WERI-Rb-1 (cell line): Measurements from ENCODE around the gene ELAVL4.

ENCODE experiments used
- DNase-seq: peaks from one replicate; pipeline ENCODE4 v3.0.0-alpha.2; 2020
- H3K27ac ChIP-seq: fragments of 250-450 bp; sonication (Bioruptor Pico); 2 replicates; pipeline ENCODE4 v1.5.1; 2020; ENCODE audit warnings: mild to moderate bottlenecking, moderate library complexity
- H3K27me3 ChIP-seq: fragments of 250-450 bp; sonication (Bioruptor Pico); 2 replicates; pipeline ENCODE4 v1.5.1; 2021; ENCODE audit warnings: mild to moderate bottlenecking, low read depth, moderate library complexity; ENCODE audit not compliant: insufficient read depth, severe bottlenecking
- H3K36me3 ChIP-seq: fragments of 250-450 bp; sonication (Bioruptor Pico); 2 replicates; pipeline ENCODE4 v1.5.1; 2020; ENCODE audit warnings: mild to moderate bottlenecking, moderate library complexity
- H3K4me3 ChIP-seq: 2 replicates; pipeline ENCODE4 v1.5.1; 2011; ENCODE audit warnings: low read depth, mild to moderate bottlenecking, control low read depth, low read length
- H3K9me3 ChIP-seq: fragments of 250-450 bp; sonication (Bioruptor Pico); 2 replicates; pipeline ENCODE4 v1.5.1; 2021; ENCODE audit warnings: mild to moderate bottlenecking, moderate library complexity; ENCODE audit not compliant: severe bottlenecking
- CTCF ChIP-seq: IDR thresholded peaks from 2 replicates; pipeline ENCODE4 v1.5.1; 2011; ENCODE audit warnings: low read depth, mild to moderate bottlenecking, control low read depth, inconsistent platforms, low read length

ELAVL4 gene

GRCh38 chr1:50108497-50109059 lies at the start of gene ELAVL4:
TSS of gene ELAVL4 (plus strand) at chr1:50108920. CDS start at chr1:50109190, 270 bp downstream.
- H3K27ac ChIP-seq: no peak within 1 kb of the TSS
- H3K4me3 ChIP-seq: no peak within 1 kb of the TSS
- H3K36me3 ChIP-seq: no peaks in the 10 kb centered on the region
- H3K27me3 ChIP-seq: no peaks in the 10 kb centered on the region
- TF ChIP-seq CTCF: no peak
- no peak for DNase-seq
- no peaks in the 10 kb centered on the region for H3K9me3 ChIP-seq

GRCh38 chr1:50060279-50060678 lies 48.4 kb upstream of the ELAVL4 start:
- no peak for DNase-seq
- Histone ChIP-seq H3K4me3 (no peak overlapping the region), H3K27me3 (no peaks in the 10 kb centered on the region), H3K36me3 (no peaks in the 10 kb centered on the region), H3K9me3 (no peaks in the 10 kb centered on the region), H3K27ac (no peak overlapping the region)
- no peak for TF ChIP-seq CTCF

GRCh38 chr1:50066806-50067205 lies 41.9 kb upstream of the ELAVL4 start:
- Histone ChIP-seq H3K9me3 (no peaks in the 10 kb centered on the region), H3K27ac (no peak overlapping the region), H3K27me3 (no peaks in the 10 kb centered on the region), H3K36me3 (no peaks in the 10 kb centered on the region), H3K4me3 (no peak overlapping the region)
- no peak for DNase-seq
- TF ChIP-seq CTCF: no peak

- H3K27ac ChIP-seq: no peak overlapping the region
- DNase-seq: no peak
- H3K27me3 ChIP-seq: no peaks in the 10 kb centered on the region
- H3K9me3 ChIP-seq: no peaks in the 10 kb centered on the region
- TF ChIP-seq CTCF: no peak
- H3K36me3 ChIP-seq: no peaks in the 10 kb centered on the region
- no peak overlapping the region for H3K4me3 ChIP-seq
Observed at GRCh38 chr1:50074931-50075330, 33.8 kb upstream of the ELAVL4 start.

- no peaks in the 10 kb centered on the region for H3K27me3 ChIP-seq
Observed at GRCh38 chr1:50077273-50077672, 31.4 kb upstream of the ELAVL4 start.

More at GRCh38 chr1:50077273-50077672, 31.4 kb upstream of the ELAVL4 start:
- Histone ChIP-seq H3K4me3 (no peak overlapping the region), H3K9me3 (no peaks in the 10 kb centered on the region), H3K27ac (no peak overlapping the region), H3K36me3 (no peaks in the 10 kb centered on the region)
- no peak for TF ChIP-seq CTCF
- DNase-seq: no peak
